CD4-positive, alpha-beta T cell (primary cell): ENCODE data around the gene MAMDC2. TPM values are rescaled to one million over a fixed set of nuclear protein-coding genes. Genes with fewer than 3 reads are reported as not detected.

ENCODE experiments used
- ATAC-seq: fragments of 200-7000 bp; cut with Tn5 transposase; one replicate; pipeline ENCODE4 v1.10.0; 2022; ENCODE audit warnings: mild to moderate bottlenecking; ENCODE audit not compliant: poor library complexity
- CTCF ChIA-PET: fragments of 350-600 bp; sonication (Branson Sonifier 250); formaldehyde crosslinking; loops from one replicate; lab custom pipeline; 2021; ENCODE audit warnings: antibody characterized with exemption, inconsistent platforms; lab: Charles Lee
- POLR2A ChIA-PET: fragments of 350-600 bp; sonication (Branson Sonifier 250); formaldehyde crosslinking; loops from one replicate; lab custom pipeline; 2021; ENCODE audit warnings: antibody characterized with exemption, inconsistent platforms; lab: Charles Lee
- DNase-seq, 14 experiments: peaks; one replicate each; pipeline ENCODE4 v3.0.0-alpha.2; 2013 to 2020; ENCODE audit warnings: mixed read lengths in 2 of 14
- H3K27ac ChIP-seq, 2 donors: one replicate each; pipeline versions ENCODE4 v1.5.1 to v1.7.0; 2013; ENCODE audit warnings: low read length in 2 of 2, low read depth in 1 of 2, mild to moderate bottlenecking in 1 of 2
- H3K27me3 ChIP-seq, 2 experiments: 1 replicate in 1 of 2; 2 replicates in 1 of 2; pipeline versions ENCODE4 v1.6.1 to v1.7.0; 2013; ENCODE audit warnings: low read length in 2 of 2, control low read depth in 1 of 2, mild to moderate bottlenecking in 1 of 2, moderate library complexity in 1 of 2; ENCODE audit not compliant: insufficient read depth in 2 of 2, control insufficient read depth in 1 of 2
- H3K36me3 ChIP-seq: one replicate; pipeline ENCODE4 v1.6.1; 2013; ENCODE audit warnings: low read length, control low read depth; ENCODE audit not compliant: insufficient read depth
- H3K4me1 ChIP-seq: one replicate; pipeline ENCODE4 v1.6.1; 2013; ENCODE audit warnings: low read length, control low read depth; ENCODE audit not compliant: insufficient read depth
- H3K4me3 ChIP-seq: one replicate; pipeline ENCODE4 v1.5.1; 2013; ENCODE audit warnings: mild to moderate bottlenecking, low read length, moderate library complexity
- H3K9me3 ChIP-seq, 2 experiments: 1 replicate in 1 of 2; 2 replicates in 1 of 2; pipeline versions ENCODE4 v1.6.1 to v1.7.0; 2013; ENCODE audit warnings: low read length in 2 of 2, mild to moderate bottlenecking in 2 of 2, control low read depth in 1 of 2, moderate library complexity in 1 of 2; ENCODE audit not compliant: control insufficient read depth in 1 of 2, insufficient read depth in 1 of 2
- H3K27ac Mint-ChIP-seq: one replicate; pipeline ENCODE4 v1.8.0; 2020; ENCODE audit warnings: mixed read lengths
- H3K27me3 Mint-ChIP-seq: one replicate; pipeline ENCODE4 v1.8.0; 2021; ENCODE audit warnings: mixed read lengths
- H3K36me3 Mint-ChIP-seq: one replicate; pipeline ENCODE4 v1.8.0; 2021; ENCODE audit warnings: low read depth, mixed read lengths
- H3K4me1 Mint-ChIP-seq: one replicate; pipeline ENCODE4 v1.8.0; 2021; ENCODE audit warnings: low read depth, mixed read lengths
- H3K4me3 Mint-ChIP-seq: one replicate; pipeline ENCODE4 v1.8.0; 2020; ENCODE audit warnings: mild to moderate bottlenecking, mixed read lengths
- H3K9me3 Mint-ChIP-seq: one replicate; pipeline ENCODE4 v1.8.0; 2020; ENCODE audit warnings: mixed read lengths
- intact Hi-C, 2 experiments: fragments of 100-400 bp; cut with DNase I in 1 of 2; cut with micrococcal nuclease in 1 of 2; formaldehyde crosslinking; loops; one replicate each; pipeline versions ENCODE4 v1.15.1 to v1.9.0; 2023 to 2025; cut with DNase I, micrococcal nuclease
- total RNA-seq, 174 experiments: library from RNA in 2 of 174; stranded (reverse) in 2 of 174; gene quantifications; one replicate each; pipeline ENCODE4 v1.2.3 and lab custom pipeline; 2021 to 2026
- TF ChIP-seq, protein P1 (sequence below): fragments of 200-600 bp; IDR thresholded peaks from one replicate; pipeline ENCODE4 v1.8.0; 2022; ENCODE audit warnings: antibody characterized with exemption, mild to moderate bottlenecking

Gene MAMDC2
- total RNA-seq, 2 experiments from 2014 or later = 0.08 TPM; not detected in 1

DNA sequence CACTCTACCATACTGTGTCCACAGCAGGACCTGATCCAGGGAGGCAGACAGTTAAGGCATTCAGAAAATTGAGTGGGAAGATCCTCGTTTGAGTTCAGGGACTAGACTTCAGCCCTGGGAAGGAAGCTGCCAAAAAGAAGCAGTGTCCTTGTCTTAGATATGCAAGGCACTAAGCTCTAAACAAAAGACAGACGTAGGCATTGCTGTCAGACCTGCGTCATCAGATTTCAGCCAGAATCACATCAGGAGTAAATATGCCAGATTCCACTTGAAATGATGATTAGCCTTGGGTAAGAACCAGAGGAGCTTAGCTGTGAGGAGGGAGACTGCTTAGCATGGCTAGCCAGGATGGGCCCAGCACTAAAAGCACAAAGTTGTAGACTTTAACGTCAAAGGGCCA is 56.7 kb downstream of the MAMDC2 start:
- POLR2A ChIA-PET = no interaction called here
- no peaks in the 10 kb centered on the region for H3K4me1 Mint-ChIP-seq
- Histone ChIP-seq H3K4me1 (no peaks in the 10 kb centered on the region), H3K36me3 (no peaks in the 10 kb centered on the region), H3K27ac (no peak overlapping the region), H3K9me3 (no peaks in the 10 kb centered on the region), H3K27me3 (no peaks in the 10 kb centered on the region), H3K4me3 (no peak overlapping the region)
- H3K36me3 Mint-ChIP-seq = no peaks in the 10 kb centered on the region
- DNase-seq (no peak), ATAC-seq (no peak)
- TF ChIP-seq, protein P1, sequence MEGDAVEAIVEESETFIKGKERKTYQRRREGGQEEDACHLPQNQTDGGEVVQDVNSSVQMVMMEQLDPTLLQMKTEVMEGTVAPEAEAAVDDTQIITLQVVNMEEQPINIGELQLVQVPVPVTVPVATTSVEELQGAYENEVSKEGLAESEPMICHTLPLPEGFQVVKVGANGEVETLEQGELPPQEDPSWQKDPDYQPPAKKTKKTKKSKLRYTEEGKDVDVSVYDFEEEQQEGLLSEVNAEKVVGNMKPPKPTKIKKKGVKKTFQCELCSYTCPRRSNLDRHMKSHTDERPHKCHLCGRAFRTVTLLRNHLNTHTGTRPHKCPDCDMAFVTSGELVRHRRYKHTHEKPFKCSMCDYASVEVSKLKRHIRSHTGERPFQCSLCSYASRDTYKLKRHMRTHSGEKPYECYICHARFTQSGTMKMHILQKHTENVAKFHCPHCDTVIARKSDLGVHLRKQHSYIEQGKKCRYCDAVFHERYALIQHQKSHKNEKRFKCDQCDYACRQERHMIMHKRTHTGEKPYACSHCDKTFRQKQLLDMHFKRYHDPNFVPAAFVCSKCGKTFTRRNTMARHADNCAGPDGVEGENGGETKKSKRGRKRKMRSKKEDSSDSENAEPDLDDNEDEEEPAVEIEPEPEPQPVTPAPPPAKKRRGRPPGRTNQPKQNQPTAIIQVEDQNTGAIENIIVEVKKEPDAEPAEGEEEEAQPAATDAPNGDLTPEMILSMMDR = no peak
- CTCF ChIA-PET = no interaction called here
- H3K27me3 Mint-ChIP-seq = peaks cover 17% of the 10 kb centered on the region
- H3K4me3 Mint-ChIP-seq = no peak overlapping the region
- intact Hi-C loops = no loop called here
- no peak overlapping the region for H3K27ac Mint-ChIP-seq
- H3K9me3 Mint-ChIP-seq = no peaks in the 10 kb centered on the region

DNA sequence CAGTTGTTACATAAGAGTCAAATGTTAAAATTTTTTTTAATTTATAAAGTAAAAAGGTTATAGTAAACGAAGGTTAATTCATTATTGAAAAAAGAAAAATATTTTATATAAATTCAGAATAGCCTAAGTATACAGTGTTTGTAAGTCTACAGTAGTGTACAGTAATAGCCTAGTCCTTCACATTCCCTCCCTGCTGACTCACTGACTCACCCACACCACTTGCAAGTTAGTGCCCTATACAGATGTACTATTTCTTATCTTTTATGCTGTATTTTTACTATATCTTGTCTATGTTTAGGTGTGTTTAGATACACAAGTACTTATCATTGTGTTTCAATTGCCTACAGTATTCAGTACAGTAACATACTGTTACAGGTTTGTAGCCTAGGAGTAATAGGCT is 57.6 kb downstream of the MAMDC2 start:
- intact Hi-C loops = no loop called here
- Mint-ChIP-seq H3K4me3 (no peak overlapping the region), H3K36me3 (no peaks in the 10 kb centered on the region), H3K4me1 (no peaks in the 10 kb centered on the region), H3K27ac (no peak overlapping the region), H3K9me3 (no peaks in the 10 kb centered on the region), H3K27me3 (peaks cover 15% of the 10 kb centered on the region)
- Histone ChIP-seq H3K27me3 (no peaks in the 10 kb centered on the region), H3K4me1 (no peaks in the 10 kb centered on the region), H3K36me3 (no peaks in the 10 kb centered on the region), H3K4me3 (no peak overlapping the region), H3K27ac (no peak overlapping the region), H3K9me3 (no peaks in the 10 kb centered on the region)
- ChIA-PET POLR2A (no interaction called here), CTCF (interaction anchor here (1.1 kb wide), 1 partner anchor 10 kb away, joined by 3 read pairs; no protein-coding TSS in a partner anchor)
- TF ChIP-seq, protein P1 = no peak
- ATAC-seq = no peak
- DNase-seq = no peak

DNA sequence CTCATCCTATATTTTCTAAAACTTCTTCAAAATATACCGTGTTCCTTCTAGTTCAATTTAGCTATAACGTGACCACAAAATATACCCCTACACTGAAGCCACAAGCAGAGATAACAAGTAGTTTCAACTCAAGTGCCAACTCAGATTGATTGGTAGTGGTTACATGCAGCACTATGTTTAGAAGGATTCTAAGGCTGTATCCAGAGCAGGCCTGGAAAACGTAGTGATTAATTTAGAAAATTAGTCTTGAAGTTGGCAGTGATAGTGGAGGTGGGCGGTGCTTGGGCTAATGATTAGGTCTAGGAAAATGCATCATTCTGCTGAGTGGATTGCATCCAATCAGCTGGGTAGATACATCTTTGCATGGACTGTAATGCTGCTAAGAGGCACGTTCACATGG is 61.5 kb downstream of the MAMDC2 start:
- Histone ChIP-seq H3K27me3 (no peaks in the 10 kb centered on the region), H3K9me3 (no peaks in the 10 kb centered on the region), H3K4me1 (no peaks in the 10 kb centered on the region), H3K27ac (no peak overlapping the region), H3K4me3 (no peak overlapping the region), H3K36me3 (no peaks in the 10 kb centered on the region)
- ChIA-PET CTCF (no interaction called here), POLR2A (no interaction called here)
- Mint-ChIP-seq H3K9me3 (no peaks in the 10 kb centered on the region), H3K4me1 (peaks cover 2% of the 10 kb centered on the region), H3K27me3 (peaks cover 2% of the 10 kb centered on the region), H3K4me3 (no peak overlapping the region), H3K27ac (no peak overlapping the region), H3K36me3 (no peaks in the 10 kb centered on the region)
- TF ChIP-seq, protein P1 = no peak
- DNase-seq = no peak
- intact Hi-C loops = no loop called here
- no peak for ATAC-seq
